H1 (cell line): ENCODE results near the gene NPHP4. TPM values are rescaled to one million over a fixed set of nuclear protein-coding genes. Genes with fewer than 3 reads are reported as not detected.

Experiments used
- ATF3 ChIP-seq: IDR thresholded peaks from 2 replicates; pipeline ENCODE4 v1.6.1; 2011; ENCODE audit warnings: low read depth, mild to moderate bottlenecking, low read length; ENCODE audit not compliant: insufficient read depth
- CBX5 ChIP-seq: fragments of 300-800, 300-1000 bp; sonication (generic); IDR thresholded peaks from 2 replicates; pipeline ENCODE4 v1.7.1; 2016; ENCODE audit warnings: antibody characterized with exemption, low read length, low read depth
- GABPA ChIP-seq: IDR thresholded peaks from 2 replicates; pipeline ENCODE4 v1.6.1; 2011; ENCODE audit warnings: mild to moderate bottlenecking, low read length, moderate library complexity, borderline replicate concordance; ENCODE audit not compliant: insufficient read depth
- HDAC2 ChIP-seq, 2 experiments: fragments of 300-600 bp in 1 of 2; sonication (generic) in 1 of 2; IDR thresholded peaks; 2 replicates each; pipeline ENCODE4 v1.6.1; 2011 to 2012; ENCODE audit warnings: low read depth in 2 of 2, low read length in 2 of 2, mild to moderate bottlenecking in 2 of 2, moderate library complexity in 2 of 2, borderline replicate concordance in 1 of 2, inconsistent platforms in 1 of 2
- POLR2A ChIP-seq, 2 experiments: IDR thresholded peaks; 1 replicate in 1 of 2; 2 replicates in 1 of 2; pipeline ENCODE4 v1.6.1; 2011; ENCODE audit warnings: low read depth in 2 of 2, low read length in 2 of 2, mild to moderate bottlenecking in 2 of 2; ENCODE audit errors: control extremely low read depth in 1 of 2
- POLR2AphosphoS5 ChIP-seq: IDR thresholded peaks from 2 replicates; pipeline ENCODE4 v1.6.1; 2011; ENCODE audit warnings: low read depth, low read length
- SIX5 ChIP-seq: IDR thresholded peaks from 2 replicates; pipeline ENCODE4 v1.6.1; 2011; ENCODE audit warnings: mild to moderate bottlenecking, low read depth, low read length
- TAF1 ChIP-seq: IDR thresholded peaks from 2 replicates; pipeline ENCODE4 v1.6.1; 2011; ENCODE audit warnings: mild to moderate bottlenecking, low read depth, low read length
- polyA plus RNA-seq, 7 experiments: library from polyadenylated mRNA; depleted of rRNA in 3 of 7; stranded (reverse) in 5 of 7; unstranded in 2 of 7; fragments of >200 nt in 5 of 7; fragments of 200-250 nt in 2 of 7; gene quantifications; 1 replicate in 5 of 7; 2 replicates in 1 of 7; 4 replicates in 1 of 7; pipeline versions ENCODE4 v1.2.1 to v1.2.3, GENCODE V29; 2011 to 2013; ENCODE audit warnings: missing spikeins in 2 of 7, mixed read lengths in 2 of 7
- total RNA-seq: library from RNA; stranded (reverse); fragmentation: NEBNext Ultra II Directional; extraction: Animal tissue kit (Norgen Biotek cat#: 25700); gene quantifications from 2 replicates; pipeline ENCODE4 v1.2.1, GENCODE V29; 2021
- TF ChIP-seq, protein P1 (sequence below): fragments of 300-600 bp; sonication (generic); IDR thresholded peaks from 2 replicates; pipeline ENCODE4 v1.7.1; 2012; ENCODE audit warnings: low read length, moderate library complexity, mild to moderate bottlenecking, inconsistent platforms; ENCODE audit not compliant: insufficient replicate concordance

NPHP4 gene
- total and polyA plus RNA-seq, 2 of the 8 experiments (the other 6 are each of a cell fraction or from before 2014, with no cell fraction given): 5.8 to 14.0 TPM

GRCh38 chr1:6026095-6026809, 34.0 kb upstream of the NPHP4 start (continued):
- TF ChIP-seq HDAC2 (IDR thresholded peaks at IDR 0.05; ENCODE audit: borderline replicate concordance in 1 of 2, low read depth in 2 of 2, low read length in 2 of 2) (no peak), POLR2A (IDR thresholded peaks at IDR 0.05; ENCODE audit: control extremely low read depth in 1 of 2, low read depth in 2 of 2, low read length in 2 of 2) (peak in 1 of 2 experiments; percentile 51; a peak in 1 of 3 replicates), ATF3 (no peak), TAF1 (peak; percentile 71; the same call in 1 of the 2 replicates), POLR2AphosphoS5 (peak; percentile 45; the same call in 1 of the 2 replicates), SIX5 (no peak), GABPA (peak; percentile 47; the same call in 1 of the 2 replicates), CBX5 (no peak)
- TF ChIP-seq, protein P1, sequence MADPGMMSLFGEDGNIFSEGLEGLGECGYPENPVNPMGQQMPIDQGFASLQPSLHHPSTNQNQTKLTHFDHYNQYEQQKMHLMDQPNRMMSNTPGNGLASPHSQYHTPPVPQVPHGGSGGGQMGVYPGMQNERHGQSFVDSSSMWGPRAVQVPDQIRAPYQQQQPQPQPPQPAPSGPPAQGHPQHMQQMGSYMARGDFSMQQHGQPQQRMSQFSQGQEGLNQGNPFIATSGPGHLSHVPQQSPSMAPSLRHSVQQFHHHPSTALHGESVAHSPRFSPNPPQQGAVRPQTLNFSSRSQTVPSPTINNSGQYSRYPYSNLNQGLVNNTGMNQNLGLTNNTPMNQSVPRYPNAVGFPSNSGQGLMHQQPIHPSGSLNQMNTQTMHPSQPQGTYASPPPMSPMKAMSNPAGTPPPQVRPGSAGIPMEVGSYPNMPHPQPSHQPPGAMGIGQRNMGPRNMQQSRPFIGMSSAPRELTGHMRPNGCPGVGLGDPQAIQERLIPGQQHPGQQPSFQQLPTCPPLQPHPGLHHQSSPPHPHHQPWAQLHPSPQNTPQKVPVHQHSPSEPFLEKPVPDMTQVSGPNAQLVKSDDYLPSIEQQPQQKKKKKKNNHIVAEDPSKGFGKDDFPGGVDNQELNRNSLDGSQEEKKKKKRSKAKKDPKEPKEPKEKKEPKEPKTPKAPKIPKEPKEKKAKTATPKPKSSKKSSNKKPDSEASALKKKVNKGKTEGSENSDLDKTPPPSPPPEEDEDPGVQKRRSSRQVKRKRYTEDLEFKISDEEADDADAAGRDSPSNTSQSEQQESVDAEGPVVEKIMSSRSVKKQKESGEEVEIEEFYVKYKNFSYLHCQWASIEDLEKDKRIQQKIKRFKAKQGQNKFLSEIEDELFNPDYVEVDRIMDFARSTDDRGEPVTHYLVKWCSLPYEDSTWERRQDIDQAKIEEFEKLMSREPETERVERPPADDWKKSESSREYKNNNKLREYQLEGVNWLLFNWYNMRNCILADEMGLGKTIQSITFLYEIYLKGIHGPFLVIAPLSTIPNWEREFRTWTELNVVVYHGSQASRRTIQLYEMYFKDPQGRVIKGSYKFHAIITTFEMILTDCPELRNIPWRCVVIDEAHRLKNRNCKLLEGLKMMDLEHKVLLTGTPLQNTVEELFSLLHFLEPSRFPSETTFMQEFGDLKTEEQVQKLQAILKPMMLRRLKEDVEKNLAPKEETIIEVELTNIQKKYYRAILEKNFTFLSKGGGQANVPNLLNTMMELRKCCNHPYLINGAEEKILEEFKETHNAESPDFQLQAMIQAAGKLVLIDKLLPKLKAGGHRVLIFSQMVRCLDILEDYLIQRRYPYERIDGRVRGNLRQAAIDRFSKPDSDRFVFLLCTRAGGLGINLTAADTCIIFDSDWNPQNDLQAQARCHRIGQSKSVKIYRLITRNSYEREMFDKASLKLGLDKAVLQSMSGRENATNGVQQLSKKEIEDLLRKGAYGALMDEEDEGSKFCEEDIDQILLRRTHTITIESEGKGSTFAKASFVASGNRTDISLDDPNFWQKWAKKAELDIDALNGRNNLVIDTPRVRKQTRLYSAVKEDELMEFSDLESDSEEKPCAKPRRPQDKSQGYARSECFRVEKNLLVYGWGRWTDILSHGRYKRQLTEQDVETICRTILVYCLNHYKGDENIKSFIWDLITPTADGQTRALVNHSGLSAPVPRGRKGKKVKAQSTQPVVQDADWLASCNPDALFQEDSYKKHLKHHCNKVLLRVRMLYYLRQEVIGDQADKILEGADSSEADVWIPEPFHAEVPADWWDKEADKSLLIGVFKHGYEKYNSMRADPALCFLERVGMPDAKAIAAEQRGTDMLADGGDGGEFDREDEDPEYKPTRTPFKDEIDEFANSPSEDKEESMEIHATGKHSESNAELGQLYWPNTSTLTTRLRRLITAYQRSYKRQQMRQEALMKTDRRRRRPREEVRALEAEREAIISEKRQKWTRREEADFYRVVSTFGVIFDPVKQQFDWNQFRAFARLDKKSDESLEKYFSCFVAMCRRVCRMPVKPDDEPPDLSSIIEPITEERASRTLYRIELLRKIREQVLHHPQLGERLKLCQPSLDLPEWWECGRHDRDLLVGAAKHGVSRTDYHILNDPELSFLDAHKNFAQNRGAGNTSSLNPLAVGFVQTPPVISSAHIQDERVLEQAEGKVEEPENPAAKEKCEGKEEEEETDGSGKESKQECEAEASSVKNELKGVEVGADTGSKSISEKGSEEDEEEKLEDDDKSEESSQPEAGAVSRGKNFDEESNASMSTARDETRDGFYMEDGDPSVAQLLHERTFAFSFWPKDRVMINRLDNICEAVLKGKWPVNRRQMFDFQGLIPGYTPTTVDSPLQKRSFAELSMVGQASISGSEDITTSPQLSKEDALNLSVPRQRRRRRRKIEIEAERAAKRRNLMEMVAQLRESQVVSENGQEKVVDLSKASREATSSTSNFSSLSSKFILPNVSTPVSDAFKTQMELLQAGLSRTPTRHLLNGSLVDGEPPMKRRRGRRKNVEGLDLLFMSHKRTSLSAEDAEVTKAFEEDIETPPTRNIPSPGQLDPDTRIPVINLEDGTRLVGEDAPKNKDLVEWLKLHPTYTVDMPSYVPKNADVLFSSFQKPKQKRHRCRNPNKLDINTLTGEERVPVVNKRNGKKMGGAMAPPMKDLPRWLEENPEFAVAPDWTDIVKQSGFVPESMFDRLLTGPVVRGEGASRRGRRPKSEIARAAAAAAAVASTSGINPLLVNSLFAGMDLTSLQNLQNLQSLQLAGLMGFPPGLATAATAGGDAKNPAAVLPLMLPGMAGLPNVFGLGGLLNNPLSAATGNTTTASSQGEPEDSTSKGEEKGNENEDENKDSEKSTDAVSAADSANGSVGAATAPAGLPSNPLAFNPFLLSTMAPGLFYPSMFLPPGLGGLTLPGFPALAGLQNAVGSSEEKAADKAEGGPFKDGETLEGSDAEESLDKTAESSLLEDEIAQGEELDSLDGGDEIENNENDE: no peak
